Esophagus muscularis mucosa (tissue), 4 donors: ENCODE results near the gene AGBL5.

Source experiments
- CTCF ChIP-seq, 3 experiments: fragments of 200-600 bp in 2 of 3; fragments of 450-650 bp in 1 of 3; sonication (generic) in 2 of 3; IDR thresholded peaks; one replicate each; pipeline ENCODE4 v1.5.1; 2017 to 2019; ENCODE audit warnings: antibody characterized with exemption in 3 of 3, mild to moderate bottlenecking in 2 of 3, moderate library complexity in 1 of 3
- EP300 ChIP-seq: sonication (generic); formaldehyde crosslinking; IDR thresholded peaks from one replicate; pipeline ENCODE4 v1.6.1; 2017; ENCODE audit warnings: antibody characterized with exemption
- POLR2A ChIP-seq: fragments of 450-650 bp; IDR thresholded peaks from one replicate; pipeline ENCODE4 v1.6.1; 2017; ENCODE audit warnings: antibody characterized with exemption, moderate library complexity, mild to moderate bottlenecking, low read depth
- POLR2AphosphoS5 ChIP-seq, 2 donors: sonication (generic); formaldehyde crosslinking; IDR thresholded peaks; one replicate each; pipeline ENCODE4 v1.6.1; 2017; ENCODE audit warnings: antibody characterized with exemption in 2 of 2

GRCh38 chr2:27086724-27087593 lies 35.5 kb downstream of the AGBL5 start, which contains the start of gene KHK:
- TF ChIP-seq EP300 (no peak), CTCF (IDR thresholded peaks at IDR 0.05) (no peak), POLR2A (no peak), POLR2AphosphoS5 (IDR thresholded peaks at IDR 0.05) (no peak)
